ENCODE data around the gene SPINT1.

Gene SPINT1

DNA sequence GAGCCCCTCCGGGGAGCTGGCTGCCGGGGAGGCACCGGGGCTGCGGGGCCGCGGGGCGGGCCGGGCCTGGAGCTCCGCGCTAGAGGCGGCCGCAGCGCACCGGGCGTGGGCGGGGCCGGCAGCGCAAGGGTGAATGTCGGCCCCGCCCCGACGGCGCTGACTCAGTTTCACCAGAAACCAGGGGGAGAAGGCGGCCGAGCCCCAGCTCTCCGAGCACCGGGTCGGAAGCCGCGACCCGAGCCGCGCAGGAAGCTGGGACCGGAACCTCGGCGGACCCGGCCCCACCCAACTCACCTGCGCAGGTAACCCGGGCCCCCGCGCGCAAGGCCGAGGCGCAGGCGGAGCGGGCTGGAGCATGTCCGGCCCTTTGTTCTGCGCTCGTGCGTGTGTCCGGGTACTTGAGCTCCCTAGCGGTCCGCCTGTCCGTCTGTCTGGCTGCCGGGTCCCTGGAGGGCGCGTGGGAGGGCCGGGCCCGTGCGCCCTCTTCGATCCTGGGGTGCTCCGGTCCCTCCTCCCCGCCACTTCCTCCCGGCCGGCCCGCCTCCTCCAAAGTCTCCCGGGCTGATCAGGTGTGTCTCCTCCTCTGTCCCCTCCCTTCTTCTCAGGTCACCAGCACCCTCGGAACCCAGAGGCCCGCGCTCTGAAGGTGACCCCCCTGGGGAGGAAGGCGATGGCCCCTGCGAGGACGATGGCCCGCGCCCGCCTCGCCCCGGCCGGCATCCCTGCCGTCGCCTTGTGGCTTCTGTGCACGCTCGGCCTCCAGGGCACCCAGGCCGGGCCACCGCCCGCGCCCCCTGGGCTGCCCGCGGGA lies at the start of gene SPINT1:
Gene SPINT1 (plus strand): TSS at position 164 of the 811 bp plus-strand sequence. CDS start 507 bp downstream, at position 671.
- DNase-seq: no peak

GRCh38 chr15:40796041-40796440 lies 47.8 kb upstream of the SPINT1 start:
- DNase-seq: no peak

DNA sequence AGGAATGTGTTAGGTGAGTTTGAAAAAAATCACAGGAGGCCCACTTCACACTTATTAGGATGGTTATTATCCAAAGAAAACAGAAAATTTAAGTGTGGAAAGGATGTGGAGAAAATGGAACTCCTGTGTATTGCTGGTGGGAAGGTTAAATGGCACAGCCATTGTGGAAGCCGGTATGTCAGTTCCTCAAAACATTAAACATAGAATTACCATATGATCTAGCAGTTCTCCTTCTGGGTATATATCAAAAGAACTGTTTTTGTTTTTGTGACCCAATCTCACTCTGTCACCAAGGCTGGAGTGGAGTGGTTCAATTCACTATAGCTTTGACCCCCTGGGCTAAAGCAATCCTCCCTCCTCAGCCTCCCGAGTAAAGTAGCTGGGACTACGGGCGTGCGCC lies 47.3 kb upstream of the SPINT1 start:
- no peak for DNase-seq

GRCh38 chr15:40799523-40799922 lies 44.3 kb upstream of the SPINT1 start:
- no peak for DNase-seq

DNA sequence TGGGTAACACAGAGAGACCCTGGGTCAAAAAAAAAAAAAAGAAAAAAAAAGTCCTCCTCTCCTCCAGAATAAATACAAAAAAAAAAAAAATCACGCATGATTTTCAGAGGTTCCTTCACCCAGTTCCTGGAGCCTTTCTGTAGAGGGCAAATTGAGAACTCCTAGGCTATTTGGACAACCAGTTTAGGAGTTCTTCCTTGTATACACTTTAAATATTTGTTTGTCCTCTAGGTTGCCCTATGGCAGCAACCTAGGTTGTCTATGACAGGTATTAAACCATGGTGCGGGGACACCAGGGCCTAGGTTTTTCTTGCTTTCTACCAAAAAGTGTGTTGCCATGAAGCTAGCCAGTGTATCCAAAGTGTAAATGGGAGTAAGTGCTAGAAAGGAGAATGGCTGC lies 40.8 kb upstream of the SPINT1 start:
- no peak for DNase-seq

DNA sequence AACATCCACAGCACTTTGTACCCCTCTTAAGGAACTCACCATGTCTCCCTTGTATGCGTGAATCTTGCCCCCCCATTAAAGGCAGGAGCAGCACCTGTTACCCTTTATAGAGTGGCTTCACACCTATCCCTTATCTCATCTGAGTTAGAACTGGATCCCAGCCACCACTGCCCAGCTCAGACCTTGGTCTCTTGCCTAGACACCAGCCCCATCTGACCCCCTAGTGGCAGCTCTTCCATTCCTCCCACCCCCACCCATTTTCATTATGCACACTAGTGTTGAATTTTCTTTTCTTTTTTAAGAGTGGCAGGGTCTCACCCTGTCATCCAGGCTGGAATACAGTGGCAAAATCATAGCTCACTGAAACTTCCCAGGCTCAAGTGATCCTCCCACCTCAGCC lies 40.2 kb upstream of the SPINT1 start:
- no peak for DNase-seq

DNA sequence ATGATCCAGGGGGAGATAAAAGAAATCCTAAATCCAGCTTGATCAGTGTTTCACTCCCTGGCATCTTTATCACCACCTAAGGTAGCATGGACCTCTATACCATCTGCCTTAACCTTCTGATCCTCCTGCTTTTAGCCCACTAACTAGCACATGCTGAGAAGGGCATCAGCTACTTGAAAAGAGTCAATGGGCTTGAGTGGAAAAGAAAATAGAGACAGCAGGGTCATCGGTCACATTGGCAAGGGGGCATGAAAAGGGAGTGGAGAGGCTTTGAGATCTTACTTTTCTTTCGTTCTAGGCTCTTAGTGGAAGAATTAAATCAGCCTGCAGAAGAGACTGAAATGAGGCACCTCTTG lies 37.2 kb upstream of the SPINT1 start:
- DNase-seq: no peak

DNA sequence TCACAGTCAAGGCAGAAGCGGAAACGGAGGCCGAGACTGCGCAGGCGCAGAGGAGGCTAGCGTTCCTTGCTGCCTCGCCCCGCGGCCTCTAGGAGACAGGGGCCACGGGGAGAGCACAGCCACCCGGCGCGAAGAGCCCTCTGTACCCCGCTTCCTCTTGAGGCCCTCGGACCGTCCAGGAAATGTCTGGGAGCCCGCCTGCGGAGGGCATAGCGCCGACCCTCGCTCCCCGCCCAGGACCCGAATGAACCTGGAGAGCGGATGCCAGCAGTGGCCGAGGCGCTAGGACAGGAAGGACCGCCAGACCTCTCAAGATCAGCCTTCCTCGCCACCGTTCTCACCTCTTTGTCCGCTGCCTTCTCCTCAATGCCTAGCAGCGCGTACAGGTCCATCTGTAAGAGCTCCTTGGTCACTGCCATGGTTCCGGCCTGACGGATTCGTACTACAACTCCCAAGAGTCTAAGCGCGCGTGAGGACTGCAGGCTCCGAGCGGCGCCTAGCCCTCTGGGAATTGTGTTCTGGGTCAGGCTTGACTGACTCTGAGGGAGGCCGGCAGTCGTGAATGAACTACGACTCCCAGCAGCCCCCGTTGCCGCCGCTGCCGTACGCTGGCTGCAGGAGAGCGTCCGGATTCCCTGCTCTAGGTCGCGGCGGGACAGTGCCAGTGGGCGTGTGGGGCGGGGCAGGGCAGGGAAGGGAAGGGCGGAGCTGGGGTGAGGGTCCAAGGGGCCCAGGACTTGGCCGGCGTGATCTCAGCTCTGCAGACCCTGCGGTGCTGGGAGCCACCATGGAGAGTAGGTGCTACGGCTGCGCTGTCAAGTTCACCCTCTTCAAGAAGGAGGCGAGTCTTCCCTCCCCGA lies 36.6 kb upstream of the SPINT1 start, which contains the start of the genes DNAJC17 and ZFYVE19:
Gene DNAJC17 (minus strand): TSS at position 446 of the 860 bp plus-strand sequence. CDS start 27 bp downstream, at position 419.
Gene ZFYVE19 (plus strand): TSS at position 62 of the 860 bp plus-strand sequence. CDS start 501 bp downstream, at position 563.
- DNase-seq: peak; percentile 41

DNA sequence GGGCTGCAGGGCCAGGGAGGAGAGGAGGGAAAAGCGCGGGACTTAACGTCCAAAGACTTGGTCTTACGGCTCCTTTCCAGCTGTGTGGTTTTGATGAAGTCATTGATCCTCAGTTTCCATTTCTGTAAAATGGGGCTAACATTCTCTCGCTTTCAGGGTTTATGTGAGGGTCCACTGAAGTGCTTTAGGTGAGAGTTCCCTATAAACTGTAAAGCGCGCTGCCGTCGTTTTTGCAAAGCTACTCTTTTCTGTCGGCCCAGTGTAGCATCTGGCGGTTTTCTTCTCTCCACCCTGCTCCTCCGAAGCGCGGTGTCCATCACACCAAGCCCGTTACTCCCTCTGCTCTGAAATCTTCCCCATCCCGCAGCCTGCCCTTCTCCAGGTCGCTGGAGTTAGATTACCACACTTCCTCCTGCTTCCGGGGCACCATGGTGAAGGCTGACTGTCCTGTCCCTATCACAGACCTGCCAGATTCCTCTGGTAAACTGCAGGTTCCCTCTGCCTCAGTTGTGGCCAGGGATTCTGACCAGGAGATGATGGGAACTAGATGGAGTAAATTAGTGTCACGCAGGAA lies 35.9 kb upstream of the SPINT1 start:
- DNase-seq: no peak

DNA sequence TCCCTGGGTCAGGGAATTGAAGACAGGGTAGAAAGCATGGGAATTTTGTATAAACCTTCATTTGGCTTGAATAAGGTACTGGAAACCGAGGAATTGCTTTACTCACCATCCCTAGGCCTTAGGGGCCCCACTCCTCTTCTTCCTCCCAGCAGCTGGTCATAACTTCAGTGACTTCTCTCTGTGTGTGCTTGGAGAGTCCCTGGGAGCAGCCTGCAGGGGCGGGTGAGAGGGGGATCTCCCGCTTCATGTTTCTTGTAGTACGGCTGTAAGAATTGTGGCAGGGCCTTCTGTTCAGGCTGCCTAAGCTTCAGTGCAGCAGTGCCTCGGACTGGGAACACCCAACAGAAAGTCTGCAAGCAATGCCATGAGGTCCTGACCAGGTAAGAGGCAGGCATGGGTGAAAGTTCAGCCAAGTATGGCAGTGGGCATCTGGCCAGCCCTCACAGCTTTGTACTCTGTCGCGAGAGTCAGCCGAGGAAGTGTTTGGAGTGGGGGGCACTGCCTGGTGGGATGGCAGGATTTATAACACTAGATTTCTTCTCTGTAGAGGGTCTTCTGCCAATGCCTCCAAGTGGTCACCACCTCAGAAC lies 34.9 kb upstream of the SPINT1 start:
- no peak for DNase-seq

- no peak for DNase-seq
Measured at GRCh38 chr15:40812721-40813425, 31.0 kb upstream of the SPINT1 start.

- no peak for DNase-seq
Measured at GRCh38 chr15:40815042-40815698, 28.7 kb upstream of the SPINT1 start.

GRCh38 chr15:40819048-40819447 lies 24.8 kb upstream of the SPINT1 start:
- no peak for DNase-seq

GRCh38 chr15:40821195-40821594 lies 22.7 kb upstream of the SPINT1 start:
- DNase-seq: no peak

GRCh38 chr15:40823572-40824343 lies 20.1 kb upstream of the SPINT1 start:
- no peak for DNase-seq

- DNase-seq: no peak
Measured at GRCh38 chr15:40825661-40826422, 18.0 kb upstream of the SPINT1 start.

- no peak for DNase-seq
Measured at GRCh38 chr15:40826423-40827075, 17.3 kb upstream of the SPINT1 start.

DNA sequence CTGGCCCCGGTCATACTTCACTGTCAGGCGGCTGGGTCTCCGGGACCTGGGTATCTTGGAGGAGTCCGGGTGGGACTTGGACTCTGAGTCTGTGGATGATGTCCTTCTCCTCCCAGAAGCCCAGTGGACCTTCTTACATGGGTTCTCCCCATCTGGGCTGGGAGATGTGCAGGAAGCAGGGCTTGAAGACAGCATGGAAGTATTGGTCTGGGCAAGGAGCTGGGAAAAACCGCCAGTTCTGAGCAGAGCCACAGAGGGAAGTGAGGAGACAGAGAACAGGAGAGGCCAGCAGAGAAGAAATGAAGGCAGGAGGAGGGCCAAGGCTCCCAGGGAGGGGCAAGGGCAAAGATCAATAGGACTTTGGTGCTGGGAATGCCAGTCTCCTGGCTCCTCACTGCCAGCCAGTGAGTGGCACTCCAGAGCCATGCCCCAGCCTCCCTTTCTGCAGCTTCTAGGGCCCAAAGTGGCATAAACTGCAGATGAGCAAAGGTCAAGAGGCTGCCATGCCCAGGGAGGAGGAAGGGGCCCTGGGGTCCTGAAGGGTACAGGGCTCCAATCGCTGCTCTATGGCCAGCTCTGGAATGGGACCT lies 15.3 kb upstream of the SPINT1 start, which contains the start of gene PPP1R14D:
Gene PPP1R14D (minus strand): TSS at position 262 of the 590 bp plus-strand sequence. CDS start 67 bp downstream, at position 195.
- DNase-seq: no peak

DNA sequence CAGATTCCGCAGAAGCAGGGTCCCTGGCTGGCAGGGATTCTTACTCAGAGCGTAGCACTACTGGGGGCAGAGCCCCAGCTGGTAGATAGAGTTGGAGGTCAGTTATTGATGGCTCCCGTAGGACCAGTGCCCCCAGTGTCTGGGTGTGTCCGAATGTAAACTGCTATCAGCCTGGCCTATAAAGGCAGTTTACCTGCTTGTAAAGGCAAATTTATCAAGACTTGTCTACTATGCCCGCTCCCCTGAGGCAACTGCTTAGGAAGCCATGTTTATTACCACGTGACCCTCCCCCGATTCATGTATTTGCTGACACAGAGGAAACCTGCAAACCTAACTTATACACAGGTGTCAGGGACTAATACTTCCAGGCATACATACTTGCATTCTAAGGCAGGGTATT lies 14.7 kb upstream of the SPINT1 start:
- DNase-seq: no peak
